CD4-positive, alpha-beta T cell (primary cell): ENCODE measurements around the gene PPP1R3G. TPM values are rescaled to one million over a fixed set of nuclear protein-coding genes. Genes with fewer than 3 reads are reported as not detected.

ENCODE experiments used
- ATAC-seq: fragments of 200-7000 bp; cut with Tn5 transposase; one replicate; pipeline ENCODE4 v1.10.0; 2022; ENCODE audit warnings: mild to moderate bottlenecking; ENCODE audit not compliant: poor library complexity
- CTCF ChIA-PET: fragments of 350-600 bp; sonication (Branson Sonifier 250); formaldehyde crosslinking; loops from one replicate; lab custom pipeline; 2021; ENCODE audit warnings: antibody characterized with exemption, inconsistent platforms; lab: Charles Lee
- POLR2A ChIA-PET: fragments of 350-600 bp; sonication (Branson Sonifier 250); formaldehyde crosslinking; loops from one replicate; lab custom pipeline; 2021; ENCODE audit warnings: antibody characterized with exemption, inconsistent platforms; lab: Charles Lee
- DNase-seq, 14 experiments: peaks; one replicate each; pipeline ENCODE4 v3.0.0-alpha.2; 2013 to 2020; ENCODE audit warnings: mixed read lengths in 2 of 14
- H3K27ac ChIP-seq, 2 donors: one replicate each; pipeline versions ENCODE4 v1.5.1 to v1.7.0; 2013; ENCODE audit warnings: low read length in 2 of 2, low read depth in 1 of 2, mild to moderate bottlenecking in 1 of 2
- H3K27me3 ChIP-seq, 2 experiments: 1 replicate in 1 of 2; 2 replicates in 1 of 2; pipeline versions ENCODE4 v1.6.1 to v1.7.0; 2013; ENCODE audit warnings: low read length in 2 of 2, control low read depth in 1 of 2, mild to moderate bottlenecking in 1 of 2, moderate library complexity in 1 of 2; ENCODE audit not compliant: insufficient read depth in 2 of 2, control insufficient read depth in 1 of 2
- H3K36me3 ChIP-seq: one replicate; pipeline ENCODE4 v1.6.1; 2013; ENCODE audit warnings: low read length, control low read depth; ENCODE audit not compliant: insufficient read depth
- H3K4me1 ChIP-seq: one replicate; pipeline ENCODE4 v1.6.1; 2013; ENCODE audit warnings: low read length, control low read depth; ENCODE audit not compliant: insufficient read depth
- H3K4me3 ChIP-seq: one replicate; pipeline ENCODE4 v1.5.1; 2013; ENCODE audit warnings: mild to moderate bottlenecking, low read length, moderate library complexity
- H3K9me3 ChIP-seq, 2 experiments: 1 replicate in 1 of 2; 2 replicates in 1 of 2; pipeline versions ENCODE4 v1.6.1 to v1.7.0; 2013; ENCODE audit warnings: low read length in 2 of 2, mild to moderate bottlenecking in 2 of 2, control low read depth in 1 of 2, moderate library complexity in 1 of 2; ENCODE audit not compliant: control insufficient read depth in 1 of 2, insufficient read depth in 1 of 2
- H3K27ac Mint-ChIP-seq: one replicate; pipeline ENCODE4 v1.8.0; 2020; ENCODE audit warnings: mixed read lengths
- H3K27me3 Mint-ChIP-seq: one replicate; pipeline ENCODE4 v1.8.0; 2021; ENCODE audit warnings: mixed read lengths
- H3K36me3 Mint-ChIP-seq: one replicate; pipeline ENCODE4 v1.8.0; 2021; ENCODE audit warnings: low read depth, mixed read lengths
- H3K4me1 Mint-ChIP-seq: one replicate; pipeline ENCODE4 v1.8.0; 2021; ENCODE audit warnings: low read depth, mixed read lengths
- H3K4me3 Mint-ChIP-seq: one replicate; pipeline ENCODE4 v1.8.0; 2020; ENCODE audit warnings: mild to moderate bottlenecking, mixed read lengths
- H3K9me3 Mint-ChIP-seq: one replicate; pipeline ENCODE4 v1.8.0; 2020; ENCODE audit warnings: mixed read lengths
- intact Hi-C, 2 experiments: fragments of 100-400 bp; cut with DNase I in 1 of 2; cut with micrococcal nuclease in 1 of 2; formaldehyde crosslinking; loops; one replicate each; pipeline versions ENCODE4 v1.15.1 to v1.9.0; 2023 to 2025; cut with DNase I, micrococcal nuclease
- total RNA-seq, 174 experiments: library from RNA in 2 of 174; stranded (reverse) in 2 of 174; gene quantifications; one replicate each; pipeline ENCODE4 v1.2.3 and lab custom pipeline; 2021 to 2026
- TF ChIP-seq, protein P1 (sequence below): fragments of 200-600 bp; IDR thresholded peaks from one replicate; pipeline ENCODE4 v1.8.0; 2022; ENCODE audit warnings: antibody characterized with exemption, mild to moderate bottlenecking

PPP1R3G gene
- total RNA-seq, 2 experiments from 2014 or later = not detected

- H3K4me3 Mint-ChIP-seq = no peak overlapping the region
- H3K36me3 ChIP-seq = no peaks in the 10 kb centered on the region
- H3K9me3 Mint-ChIP-seq = no peaks in the 10 kb centered on the region
- no peak overlapping the region for H3K27ac Mint-ChIP-seq
- no peaks in the 10 kb centered on the region for H3K4me1 Mint-ChIP-seq
- no peaks in the 10 kb centered on the region for H3K4me1 ChIP-seq
- no peaks in the 10 kb centered on the region for H3K36me3 Mint-ChIP-seq
- intact Hi-C loops = no loop called here
- ATAC-seq = no peak
- H3K27ac ChIP-seq = no peak overlapping the region
- no peak for DNase-seq
- no peaks in the 10 kb centered on the region for H3K9me3 ChIP-seq
- no peak overlapping the region for H3K4me3 ChIP-seq
- TF ChIP-seq, protein P1, sequence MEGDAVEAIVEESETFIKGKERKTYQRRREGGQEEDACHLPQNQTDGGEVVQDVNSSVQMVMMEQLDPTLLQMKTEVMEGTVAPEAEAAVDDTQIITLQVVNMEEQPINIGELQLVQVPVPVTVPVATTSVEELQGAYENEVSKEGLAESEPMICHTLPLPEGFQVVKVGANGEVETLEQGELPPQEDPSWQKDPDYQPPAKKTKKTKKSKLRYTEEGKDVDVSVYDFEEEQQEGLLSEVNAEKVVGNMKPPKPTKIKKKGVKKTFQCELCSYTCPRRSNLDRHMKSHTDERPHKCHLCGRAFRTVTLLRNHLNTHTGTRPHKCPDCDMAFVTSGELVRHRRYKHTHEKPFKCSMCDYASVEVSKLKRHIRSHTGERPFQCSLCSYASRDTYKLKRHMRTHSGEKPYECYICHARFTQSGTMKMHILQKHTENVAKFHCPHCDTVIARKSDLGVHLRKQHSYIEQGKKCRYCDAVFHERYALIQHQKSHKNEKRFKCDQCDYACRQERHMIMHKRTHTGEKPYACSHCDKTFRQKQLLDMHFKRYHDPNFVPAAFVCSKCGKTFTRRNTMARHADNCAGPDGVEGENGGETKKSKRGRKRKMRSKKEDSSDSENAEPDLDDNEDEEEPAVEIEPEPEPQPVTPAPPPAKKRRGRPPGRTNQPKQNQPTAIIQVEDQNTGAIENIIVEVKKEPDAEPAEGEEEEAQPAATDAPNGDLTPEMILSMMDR = no peak
- no peaks in the 10 kb centered on the region for H3K27me3 Mint-ChIP-seq
- ChIA-PET CTCF (no interaction called here), POLR2A (no interaction called here)
- H3K27me3 ChIP-seq = no peaks in the 10 kb centered on the region
Measured at GRCh38 chr6:5107341-5107740, 22.2 kb downstream of the PPP1R3G start.

DNA sequence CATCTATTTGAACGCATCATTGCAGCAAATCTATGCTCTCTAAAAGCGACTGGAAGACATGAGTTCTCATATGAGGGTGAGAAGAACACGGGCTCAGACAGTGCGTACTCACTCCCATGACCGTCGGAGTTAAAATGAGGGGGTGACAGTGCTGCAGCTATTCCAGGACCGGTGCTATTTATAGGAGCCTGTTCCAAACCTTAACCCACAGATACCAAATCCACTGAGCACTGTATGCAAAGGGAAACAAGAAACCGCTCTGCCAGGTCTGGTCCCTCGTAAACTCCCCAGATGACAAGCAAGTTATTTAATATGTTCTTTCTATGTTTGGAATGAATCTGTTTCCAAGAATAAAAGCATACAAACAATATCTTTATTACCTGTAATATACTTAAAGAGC, 22.9 kb downstream of the PPP1R3G start:
- intact Hi-C loops = no loop called here
- TF ChIP-seq, protein P1 = no peak
- no peaks in the 10 kb centered on the region for H3K27me3 Mint-ChIP-seq
- no peak overlapping the region for H3K4me3 ChIP-seq
- no peaks in the 10 kb centered on the region for H3K4me1 Mint-ChIP-seq
- POLR2A ChIA-PET = no interaction called here
- DNase-seq (no peak), ATAC-seq (no peak)
- no peak overlapping the region for H3K4me3 Mint-ChIP-seq
- H3K27ac ChIP-seq = no peak overlapping the region
- no peak overlapping the region for H3K27ac Mint-ChIP-seq
- no peaks in the 10 kb centered on the region for H3K9me3 Mint-ChIP-seq
- H3K4me1 ChIP-seq = no peaks in the 10 kb centered on the region
- CTCF ChIA-PET = no interaction called here
- no peaks in the 10 kb centered on the region for H3K36me3 ChIP-seq
- no peaks in the 10 kb centered on the region for H3K36me3 Mint-ChIP-seq
- no peaks in the 10 kb centered on the region for H3K27me3 ChIP-seq
- no peaks in the 10 kb centered on the region for H3K9me3 ChIP-seq

DNA sequence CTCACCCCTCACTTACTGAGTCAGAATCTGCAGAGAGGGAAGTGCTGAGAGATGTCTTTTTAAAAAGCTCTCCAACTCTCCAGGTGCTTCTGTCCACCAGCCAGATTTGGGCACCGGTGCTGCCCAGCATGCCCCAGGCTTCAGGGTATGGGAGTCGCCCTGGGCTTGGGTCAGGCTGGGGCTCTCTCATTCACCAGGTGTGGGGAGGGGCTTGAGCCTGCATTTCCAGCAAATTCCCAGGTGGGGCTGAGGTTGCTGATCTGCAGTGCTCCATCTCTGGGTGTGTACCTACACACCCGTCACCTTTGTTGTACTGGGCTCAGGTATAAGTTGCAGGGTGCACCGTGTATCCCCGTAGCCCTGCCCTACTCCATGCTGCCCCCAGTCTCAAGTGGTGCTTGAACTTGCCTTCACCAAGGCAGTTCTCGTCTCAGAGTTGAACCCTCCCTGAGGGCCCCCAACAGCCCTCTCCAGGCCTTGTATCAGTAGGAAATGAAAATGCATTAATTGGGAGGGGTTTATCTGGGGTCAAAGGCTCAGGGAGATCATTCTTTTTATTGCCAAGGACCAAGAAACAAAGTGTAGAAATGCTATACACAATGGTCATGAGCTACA, 23.5 kb downstream of the PPP1R3G start:
- intact Hi-C loops = no loop called here
- no peaks in the 10 kb centered on the region for H3K36me3 ChIP-seq
- H3K4me3 ChIP-seq = no peak overlapping the region
- H3K27me3 ChIP-seq = no peaks in the 10 kb centered on the region
- TF ChIP-seq, protein P1 = no peak
- Mint-ChIP-seq H3K27me3 (no peaks in the 10 kb centered on the region), H3K4me1 (no peaks in the 10 kb centered on the region), H3K27ac (no peak overlapping the region), H3K36me3 (no peaks in the 10 kb centered on the region), H3K4me3 (no peak overlapping the region), H3K9me3 (no peaks in the 10 kb centered on the region)
- H3K27ac ChIP-seq = no peak overlapping the region
- POLR2A ChIA-PET = no interaction called here
- H3K9me3 ChIP-seq = no peaks in the 10 kb centered on the region
- no peaks in the 10 kb centered on the region for H3K4me1 ChIP-seq
- DNase-seq (no peak), ATAC-seq (no peak)
- CTCF ChIA-PET = no interaction called here
